Measurements from ENCODE around the gene PODXL2. TPM values are rescaled to one million over a fixed set of nuclear protein-coding genes. Genes with fewer than 3 reads are reported as not detected.

PODXL2 gene
- total and polyA plus RNA-seq, 12 donors: 11.9 to 52.4 (median 23.8) TPM

DNA sequence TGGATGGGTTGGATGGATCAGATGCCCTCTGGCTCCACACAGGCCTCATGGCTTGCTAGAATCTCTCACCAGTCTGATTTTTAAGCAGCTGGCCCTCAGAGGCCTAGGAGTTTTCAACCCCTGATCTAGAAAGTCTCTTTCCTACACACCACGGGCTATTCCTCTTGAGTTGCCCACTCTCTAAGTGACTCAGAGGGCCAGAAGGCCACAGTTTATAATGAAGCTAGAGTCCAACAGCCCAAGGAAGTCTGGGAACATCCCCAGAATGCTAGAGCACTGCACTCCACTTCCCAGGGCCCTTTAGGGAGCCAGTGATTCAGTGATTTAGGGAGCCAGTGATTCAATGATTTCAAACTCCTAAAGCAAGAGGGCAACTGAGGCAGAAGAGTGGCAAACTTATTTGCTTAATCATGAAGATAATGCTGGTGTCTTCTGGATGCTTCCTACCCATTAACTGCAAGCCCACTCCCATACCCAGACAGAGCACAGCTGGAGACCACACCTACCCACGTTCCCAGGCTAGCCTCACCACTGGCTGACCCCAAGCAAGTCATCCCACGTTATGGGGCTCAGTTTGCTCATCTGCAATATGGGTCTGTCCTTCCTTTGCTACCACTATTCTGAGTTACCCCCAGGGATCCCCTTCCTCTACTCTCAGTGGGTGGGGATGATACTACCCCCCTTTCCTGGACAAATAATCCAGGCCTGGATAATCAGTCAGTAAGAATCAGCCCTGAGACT lies 80.5 kb downstream of the PODXL2 start:
- Histone ChIP-seq H3K27ac (peak overlapping the region in 3 of 5 donors; percentile 58 to 86 (median 77)), H3K4me3 (no peak overlapping the region), H3K27me3 (no peaks in the 10 kb centered on the region), H3K36me3 (replicated peaks in 1 of 2) (no peaks in the 10 kb centered on the region), H3K9me3 (replicated peaks in 1 of 3) (no peaks in the 10 kb centered on the region), H3K4me1 (replicated peaks in 1 of 2) (peaks cover 12 to 38% of the 10 kb centered on the region in 2 donors)
- WGBS, 4 donors: 56 to 73% (median 63%) methylated on average over 3 of the region's 3 CpGs
- peak in 4 of 7 donors; percentile 22 to 40 (median 31) for DNase-seq
- intact Hi-C loops (cut with DNase I): no loop called here
- no peak for TF ChIP-seq CTCF (IDR thresholded peaks at IDR 0.05)
- TF ChIP-seq POLR2A (IDR thresholded peaks at IDR 0.05): no peak

DNA sequence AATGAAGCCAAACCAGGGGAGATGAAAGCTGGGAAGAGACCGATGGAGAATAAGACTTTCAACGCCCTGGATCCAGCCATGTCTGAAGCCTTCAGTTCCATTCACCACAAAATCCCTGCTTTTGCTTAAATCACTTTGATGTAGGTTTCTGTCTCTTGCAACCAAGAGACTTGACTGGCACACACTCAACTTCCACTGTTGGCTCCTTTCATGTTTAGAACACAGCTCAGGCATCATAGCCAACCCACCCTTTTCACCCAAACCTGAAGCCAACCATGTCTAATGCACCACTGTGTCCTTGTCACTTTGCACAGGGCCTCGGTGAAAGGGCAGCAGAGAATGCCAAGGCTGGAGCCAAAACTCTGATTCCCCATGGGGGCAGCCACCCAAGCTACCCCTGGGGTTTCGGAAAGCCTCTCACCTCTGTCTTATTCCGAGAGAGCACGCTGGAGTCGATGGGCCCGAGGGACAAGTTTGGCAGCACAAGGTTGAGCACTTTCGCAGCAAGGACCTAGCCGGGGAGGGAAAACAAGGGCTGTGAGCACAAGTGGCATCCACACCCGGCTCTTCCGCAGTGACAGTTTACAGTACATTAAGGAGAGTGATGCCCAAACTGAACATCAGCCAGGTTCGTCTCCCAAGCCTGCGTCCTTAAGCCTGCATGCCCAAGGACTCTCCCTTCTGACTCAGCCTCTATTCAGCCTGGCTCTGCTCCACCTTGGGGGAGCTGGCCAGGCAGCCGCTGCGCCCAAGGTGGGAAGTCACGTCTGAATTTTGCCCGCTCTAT lies 81.4 kb downstream of the PODXL2 start:
- WGBS, 4 donors: 44 to 79% (median 57%) methylated on average over 13 to 18 of the region's 18 CpGs
- H3K27ac ChIP-seq: peak overlapping the region in 4 of 5 donors; percentile 58 to 86 (median 72)
- DNase-seq: peak; percentile 77 to 91 (median 88)

GRCh38 chr3:127711021-127711695 lies 82.2 kb downstream of the PODXL2 start:
- Histone ChIP-seq H3K36me3 (replicated peaks in 1 of 2) (no peaks in the 10 kb centered on the region), H3K4me3 (no peak overlapping the region), H3K9me3 (replicated peaks in 1 of 3) (no peaks in the 10 kb centered on the region), H3K27me3 (no peaks in the 10 kb centered on the region), H3K4me1 (replicated peaks in 1 of 2) (peaks cover 12 to 38% of the 10 kb centered on the region in 2 donors), H3K27ac (peak overlapping the region in 4 of 5 donors; percentile 58 to 86 (median 72))
- intact Hi-C loops (cut with DNase I): no loop called here
- 39 to 48% (median 43%) methylated on average over 12 to 14 of the region's 14 CpGs for WGBS, 4 donors
- no peak for TF ChIP-seq CTCF (IDR thresholded peaks at IDR 0.05)
- peak in 4 of 7 donors; percentile 24 to 51 (median 36) for DNase-seq

More for the DNA sequence above, 81.4 kb downstream of the PODXL2 start:
- Histone ChIP-seq H3K36me3 (replicated peaks in 1 of 2) (no peaks in the 10 kb centered on the region), H3K9me3 (replicated peaks in 1 of 3) (no peaks in the 10 kb centered on the region), H3K27me3 (no peaks in the 10 kb centered on the region), H3K4me1 (replicated peaks in 1 of 2) (peaks cover 12 to 38% of the 10 kb centered on the region in 2 donors), H3K4me3 (no peak overlapping the region)
- TF ChIP-seq POLR2A (IDR thresholded peaks at IDR 0.05) (peak in 1 of 2 donors; percentile 52), CTCF (IDR thresholded peaks at IDR 0.05) (no peak)
- intact Hi-C loops (cut with DNase I): no loop called here

DNA sequence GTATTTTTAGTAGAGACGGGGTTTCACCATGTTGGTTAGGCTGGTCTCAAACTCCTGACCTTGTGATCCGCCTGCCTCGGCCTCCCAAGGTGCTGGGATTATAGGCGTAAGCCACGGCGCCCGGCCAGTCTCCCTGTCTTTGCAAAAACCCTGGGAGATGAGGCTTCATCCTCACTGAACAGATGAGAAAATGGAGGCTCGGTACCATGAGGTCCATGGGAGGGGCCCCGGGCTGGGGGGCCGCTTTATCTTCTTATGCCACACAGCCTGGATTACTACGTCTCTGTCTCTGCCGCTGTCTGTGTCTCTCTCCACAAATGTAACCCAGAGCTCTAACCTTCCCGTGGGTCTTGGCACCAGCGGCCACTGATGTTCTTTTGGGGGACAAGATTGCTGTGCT lies 82.9 kb downstream of the PODXL2 start:
- H3K4me3 ChIP-seq: no peak overlapping the region
- peak overlapping the region in 1 of 5 donors; percentile 37 for H3K27ac ChIP-seq
- peak in 1 of 7 donors; percentile 12 for DNase-seq
- H3K27me3 ChIP-seq: no peaks in the 10 kb centered on the region
- intact Hi-C loops (cut with DNase I): no loop called here
- 91 to 94% (median 92%) methylated on average over 10 to 14 of the region's 14 CpGs for WGBS, 4 donors
- H3K4me1 ChIP-seq (replicated peaks in 1 of 2): peaks cover 12 to 38% of the 10 kb centered on the region in 2 donors
- H3K9me3 ChIP-seq (replicated peaks in 1 of 3): no peaks in the 10 kb centered on the region
- no peak for TF ChIP-seq CTCF (IDR thresholded peaks at IDR 0.05)
- H3K36me3 ChIP-seq (replicated peaks in 1 of 2): no peaks in the 10 kb centered on the region

Measured in adrenal gland (tissue), 12 donors.